Natural killer cell (primary cell): Measurements from ENCODE around the gene CES4A. TPM values are rescaled to one million over a fixed set of nuclear protein-coding genes. Genes with fewer than 3 reads are reported as not detected.

Source experiments
- ATAC-seq, 3 donors: fragments of 150-1000 bp in 2 of 3; fragments of 200-7000 bp in 1 of 3; cut with Tn5 transposase; 1 replicate in 1 of 3; 2 replicates in 2 of 3; pipeline ENCODE4 v1.10.0; 2021; ENCODE audit warnings: mild to moderate bottlenecking in 2 of 3, moderate library complexity in 2 of 3
- DNase-seq, 2 donors: peaks; one replicate each; pipeline versions ENCODE4 v3.0.0 to v3.0.0-alpha.2; 2013 to 2021; ENCODE audit warnings: mixed read lengths in 1 of 2
- H3K27ac ChIP-seq: one replicate; pipeline ENCODE4 v1.5.1; 2013; ENCODE audit warnings: mild to moderate bottlenecking, low read length
- H3K27me3 ChIP-seq: one replicate; pipeline ENCODE4 v1.6.1; 2013; ENCODE audit warnings: low read length; ENCODE audit not compliant: control insufficient read depth, insufficient read depth
- H3K36me3 ChIP-seq: one replicate; pipeline ENCODE4 v1.6.1; 2013; ENCODE audit warnings: low read length; ENCODE audit not compliant: control insufficient read depth, insufficient read depth
- H3K4me1 ChIP-seq: one replicate; pipeline ENCODE4 v1.6.1; 2013; ENCODE audit warnings: low read length; ENCODE audit not compliant: control insufficient read depth, insufficient read depth
- H3K4me3 ChIP-seq: one replicate; pipeline ENCODE4 v1.5.1; 2013; ENCODE audit warnings: low read length
- H3K9me3 ChIP-seq: one replicate; pipeline ENCODE4 v1.6.1; 2013; ENCODE audit warnings: low read length; ENCODE audit not compliant: control insufficient read depth, insufficient read depth
- H3K27ac Mint-ChIP-seq, 2 donors: one replicate each; pipeline ENCODE4 v1.8.0; 2022; ENCODE audit warnings: mild to moderate bottlenecking in 2 of 2, mixed read lengths in 2 of 2, moderate library complexity in 1 of 2
- H3K27me3 Mint-ChIP-seq, 2 donors: one replicate each; pipeline ENCODE4 v1.8.0; 2022; ENCODE audit warnings: low read depth in 2 of 2, mixed read lengths in 2 of 2
- H3K36me3 Mint-ChIP-seq: one replicate; pipeline ENCODE4 v1.8.0; 2022; ENCODE audit warnings: mixed read lengths
- H3K4me1 Mint-ChIP-seq, 2 donors: one replicate each; pipeline ENCODE4 v1.8.0; 2022; ENCODE audit warnings: mixed read lengths in 2 of 2
- H3K4me3 Mint-ChIP-seq: one replicate; pipeline ENCODE4 v1.8.0; 2022; ENCODE audit warnings: mild to moderate bottlenecking, moderate library complexity, mixed read lengths
- H3K9me3 Mint-ChIP-seq, 2 donors: one replicate each; pipeline ENCODE4 v1.8.0; 2022; ENCODE audit warnings: mixed read lengths in 2 of 2
- CTCF ChIP-seq: fragments of 200-600 bp; IDR thresholded peaks from one replicate; pipeline ENCODE4 v1.8.0; 2022; ENCODE audit warnings: antibody characterized with exemption
- WGBS: methylation state at CpG from one replicate; pipeline ENCODE4 v1.1.7; 2013; ENCODE audit warnings: missing lambda C conversion rate; ENCODE audit not compliant: insufficient coverage; 5-methylcytosine and 5-hydroxymethylcytosine counted together
- intact Hi-C: fragments of 100-400 bp; cut with micrococcal nuclease; formaldehyde crosslinking; loops from one replicate; pipeline ENCODE4 v1.14.2; 2022
- total RNA-seq, 4 donors: library from RNA; stranded (reverse); fragments of 120-200 nt in 1 of 4; gene quantifications; one replicate each; pipeline versions ENCODE4 v1.2.3 to v1.2.4, GENCODE V29; 2013 to 2022

CES4A gene
- total RNA-seq, 3 donors from 2014 or later (not counting 1 experiment from before 2014, with no cell fraction given): 7.5 to 9.0 (median 8.8) TPM

- Histone ChIP-seq H3K27ac (no peak overlapping the region), H3K9me3 (no peaks in the 10 kb centered on the region), H3K4me3 (no peak overlapping the region), H3K36me3 (no peaks in the 10 kb centered on the region), H3K27me3 (no peaks in the 10 kb centered on the region), H3K4me1 (no peaks in the 10 kb centered on the region)
- H3K27me3 Mint-ChIP-seq: no peaks in the 10 kb centered on the region
- H3K9me3 Mint-ChIP-seq: no peaks in the 10 kb centered on the region
- no peaks in the 10 kb centered on the region for H3K36me3 Mint-ChIP-seq
- 73% methylated on average over 13 of the region's 14 CpGs for WGBS
- no peak for ATAC-seq
- H3K4me3 Mint-ChIP-seq: peak overlapping the region; percentile 31
- intact Hi-C loops: no loop called here
- DNase-seq: no peak
- H3K27ac Mint-ChIP-seq: no peak overlapping the region
- TF ChIP-seq CTCF: no peak
- H3K4me1 Mint-ChIP-seq: no peaks in the 10 kb centered on the region
Measured at GRCh38 chr16:66975302-66975893, 13.0 kb upstream of the CES4A start.

GRCh38 chr16:66976746-66977145 is 11.6 kb upstream of the CES4A start:
- DNase-seq (no peak), ATAC-seq (no peak)
- Mint-ChIP-seq H3K36me3 (no peaks in the 10 kb centered on the region), H3K4me1 (no peaks in the 10 kb centered on the region), H3K27me3 (no peaks in the 10 kb centered on the region), H3K9me3 (no peaks in the 10 kb centered on the region), H3K4me3 (no peak overlapping the region), H3K27ac (no peak overlapping the region)
- no peaks in the 10 kb centered on the region for H3K36me3 ChIP-seq
- intact Hi-C loops: loop anchor here (1.0 to 2.0 kb wide), 3 partner anchors 124 to 209 kb away; no protein-coding TSS in a partner anchor
- no peak overlapping the region for H3K4me3 ChIP-seq
- H3K9me3 ChIP-seq: no peaks in the 10 kb centered on the region
- H3K27me3 ChIP-seq: no peaks in the 10 kb centered on the region
- H3K27ac ChIP-seq: no peak overlapping the region
- TF ChIP-seq CTCF: no peak
- WGBS: 69% methylated on average over 13 of the region's 13 CpGs
- H3K4me1 ChIP-seq: no peaks in the 10 kb centered on the region

DNA sequence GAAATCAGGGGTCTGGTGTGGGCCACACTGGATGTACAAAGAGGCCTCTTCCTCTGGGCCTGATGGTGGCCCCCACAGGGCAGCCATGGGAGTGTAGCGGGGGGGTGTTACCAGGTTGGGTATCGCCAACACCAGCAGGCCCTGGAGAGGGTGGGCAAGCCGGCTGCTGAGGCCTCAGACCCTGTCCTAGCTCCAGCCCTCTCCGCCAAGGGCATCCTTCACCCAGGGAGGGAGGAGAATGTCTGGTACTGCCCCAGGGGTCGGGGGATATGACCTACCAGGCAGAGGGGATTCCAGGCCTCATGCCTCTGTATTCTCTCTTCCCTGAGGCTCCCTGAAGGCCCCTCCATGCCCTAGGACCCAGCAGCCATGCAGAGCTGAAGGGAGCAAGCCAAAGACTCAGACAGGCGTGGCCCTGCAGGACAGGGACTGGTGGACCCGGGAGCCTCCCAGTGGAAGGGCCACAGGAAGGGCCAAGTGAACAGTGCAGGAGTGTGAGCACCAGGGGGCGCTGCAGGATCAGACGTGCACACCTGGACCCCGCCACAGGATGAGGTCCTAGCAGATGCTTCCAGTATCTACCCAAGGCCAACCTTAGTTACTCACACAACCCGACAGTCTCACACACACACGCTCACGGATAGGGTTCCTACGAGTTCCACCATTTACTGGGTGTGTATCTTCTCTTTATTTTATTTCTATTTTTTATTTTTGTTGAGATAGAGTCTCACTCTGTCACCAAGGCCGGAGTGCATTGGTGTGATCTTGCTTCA is 10.9 kb upstream of the CES4A start:
- Histone ChIP-seq H3K9me3 (no peaks in the 10 kb centered on the region), H3K27me3 (no peaks in the 10 kb centered on the region), H3K27ac (no peak overlapping the region), H3K36me3 (no peaks in the 10 kb centered on the region), H3K4me1 (no peaks in the 10 kb centered on the region), H3K4me3 (no peak overlapping the region)
- intact Hi-C loops: loop anchor here (1.0 to 2.0 kb wide), 3 partner anchors 123 to 208 kb away; no protein-coding TSS in a partner anchor
- DNase-seq (peak; percentile 88 to 93), ATAC-seq (peak; percentile 93 to 100 (median 99))
- Mint-ChIP-seq H3K36me3 (no peaks in the 10 kb centered on the region), H3K9me3 (no peaks in the 10 kb centered on the region), H3K27me3 (peaks cover 0 to 4% of the 10 kb centered on the region in 2 donors), H3K4me3 (no peak overlapping the region), H3K4me1 (no peaks in the 10 kb centered on the region), H3K27ac (no peak overlapping the region)
- TF ChIP-seq CTCF: peak; percentile 92
- WGBS: 33% methylated on average over 13 of the region's 15 CpGs
